Transverse colon (tissue), 4 donors: ENCODE measurements around the gene KLHDC8A.

Experiments
- EP300 ChIP-seq: sonication (generic); formaldehyde crosslinking; IDR thresholded peaks from one replicate; pipeline ENCODE4 v1.6.1; 2017; ENCODE audit warnings: antibody characterized with exemption, low read depth
- POLR2A ChIP-seq: fragments of 450-650 bp; IDR thresholded peaks from one replicate; pipeline ENCODE4 v1.6.1; 2016; ENCODE audit warnings: antibody characterized with exemption, mild to moderate bottlenecking, moderate library complexity
- POLR2AphosphoS5 ChIP-seq, 3 donors: sonication (generic); formaldehyde crosslinking; IDR thresholded peaks; one replicate each; pipeline ENCODE4 v1.6.1; 2016; ENCODE audit warnings: antibody characterized with exemption in 3 of 3
- TF ChIP-seq, protein P1 (sequence below), 5 experiments: fragments of 200-600 bp in 3 of 5; fragments of 450-650 bp in 2 of 5; sonication (generic) in 3 of 5; IDR thresholded peaks; 1 replicate in 2 of 5; 2 replicates in 3 of 5; pipeline ENCODE4 v1.5.1; 2016 to 2017; ENCODE audit warnings: antibody characterized with exemption in 5 of 5, inconsistent platforms in 3 of 5, mild to moderate bottlenecking in 2 of 5, moderate library complexity in 1 of 5

DNA sequence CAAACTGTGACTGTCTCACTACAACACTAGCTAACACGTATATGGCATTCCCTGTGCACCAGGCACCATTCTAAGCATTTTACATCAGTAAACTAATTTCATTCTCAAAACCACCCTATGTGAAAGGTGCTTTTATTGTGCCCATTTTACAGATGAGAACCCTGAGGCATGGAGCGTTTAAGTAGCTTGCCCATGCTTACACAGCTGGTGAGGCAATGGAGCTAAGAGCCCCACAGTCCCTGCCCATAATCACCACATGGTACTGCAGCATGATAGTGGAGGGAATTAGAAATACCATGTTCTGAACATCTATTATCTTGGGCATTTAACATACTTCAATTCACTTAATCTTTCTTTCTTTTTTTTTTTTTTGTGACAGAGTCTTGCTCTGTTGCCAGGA lies 31.1 kb upstream of the KLHDC8A start:
- TF ChIP-seq, protein P1, sequence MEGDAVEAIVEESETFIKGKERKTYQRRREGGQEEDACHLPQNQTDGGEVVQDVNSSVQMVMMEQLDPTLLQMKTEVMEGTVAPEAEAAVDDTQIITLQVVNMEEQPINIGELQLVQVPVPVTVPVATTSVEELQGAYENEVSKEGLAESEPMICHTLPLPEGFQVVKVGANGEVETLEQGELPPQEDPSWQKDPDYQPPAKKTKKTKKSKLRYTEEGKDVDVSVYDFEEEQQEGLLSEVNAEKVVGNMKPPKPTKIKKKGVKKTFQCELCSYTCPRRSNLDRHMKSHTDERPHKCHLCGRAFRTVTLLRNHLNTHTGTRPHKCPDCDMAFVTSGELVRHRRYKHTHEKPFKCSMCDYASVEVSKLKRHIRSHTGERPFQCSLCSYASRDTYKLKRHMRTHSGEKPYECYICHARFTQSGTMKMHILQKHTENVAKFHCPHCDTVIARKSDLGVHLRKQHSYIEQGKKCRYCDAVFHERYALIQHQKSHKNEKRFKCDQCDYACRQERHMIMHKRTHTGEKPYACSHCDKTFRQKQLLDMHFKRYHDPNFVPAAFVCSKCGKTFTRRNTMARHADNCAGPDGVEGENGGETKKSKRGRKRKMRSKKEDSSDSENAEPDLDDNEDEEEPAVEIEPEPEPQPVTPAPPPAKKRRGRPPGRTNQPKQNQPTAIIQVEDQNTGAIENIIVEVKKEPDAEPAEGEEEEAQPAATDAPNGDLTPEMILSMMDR (IDR thresholded peaks at IDR 0.05), result no peak
- no peak for TF ChIP-seq EP300
- TF ChIP-seq POLR2A, result no peak
- TF ChIP-seq POLR2AphosphoS5 (IDR thresholded peaks at IDR 0.05), result no peak
